Neural progenitor cell (in vitro differentiated cells): ENCODE results near the gene ARL15. TPM values are rescaled to one million over a fixed set of nuclear protein-coding genes. Genes with fewer than 3 reads are reported as not detected.

Experiments used
- DNase-seq: peaks from one replicate; pipeline ENCODE4 v3.0.0-alpha.2; 2016; ENCODE audit warnings: low spot score
- H2AFZ ChIP-seq: fragments of 200-600 bp; sonication (generic); replicated peaks from 2 replicates; pipeline ENCODE4 v1.6.1; 2016; ENCODE audit warnings: antibody characterized with exemption
- H3F3A ChIP-seq: fragments of 200-600 bp; sonication (generic); 2 replicates; pipeline ENCODE4 v1.6.1; 2016; ENCODE audit warnings: antibody characterized with exemption, low read depth
- H3K27ac ChIP-seq: fragments of 200-600 bp; sonication (generic); 2 replicates; pipeline ENCODE4 v1.5.1; 2016; ENCODE audit warnings: mild to moderate bottlenecking
- H3K27me3 ChIP-seq: fragments of 200-600 bp; sonication (generic); 2 replicates; pipeline ENCODE4 v1.6.1; 2016; ENCODE audit warnings: mild to moderate bottlenecking, moderate library complexity
- H3K36me3 ChIP-seq: fragments of 200-600 bp; sonication (generic); 2 replicates; pipeline ENCODE4 v1.5.1; 2016
- H3K4me1 ChIP-seq: fragments of 200-600 bp; sonication (generic); 2 replicates; pipeline ENCODE4 v1.6.1; 2016; ENCODE audit warnings: mixed run types
- H3K4me2 ChIP-seq: fragments of 200-600 bp; sonication (generic); 2 replicates; pipeline ENCODE4 v1.6.1; 2016
- H3K4me3 ChIP-seq: fragments of 200-600 bp; sonication (generic); 2 replicates; pipeline ENCODE4 v1.5.1; 2016
- H3K79me2 ChIP-seq: fragments of 200-600 bp; sonication (generic); 2 replicates; pipeline ENCODE4 v1.6.1; 2016; ENCODE audit warnings: low read depth
- H3K9ac ChIP-seq: fragments of 200-600 bp; sonication (generic); 2 replicates; pipeline ENCODE4 v1.6.1; 2016
- H3K9me3 ChIP-seq: fragments of 200-600 bp; sonication (generic); 2 replicates; pipeline ENCODE4 v1.5.1; 2016; ENCODE audit warnings: low read depth
- H4K20me1 ChIP-seq: fragments of 200-600 bp; sonication (generic); 2 replicates; pipeline ENCODE4 v1.6.1; 2016; ENCODE audit warnings: low read depth
- H3K27ac Mint-ChIP-seq: 3 replicates; pipeline ENCODE4 v1.8.0; 2021; ENCODE audit warnings: mixed read lengths
- H3K27me3 Mint-ChIP-seq: 2 replicates; pipeline ENCODE4 v1.8.0; 2022; ENCODE audit warnings: low read depth, mild to moderate bottlenecking, inconsistent platforms, moderate library complexity, mixed read lengths; ENCODE audit not compliant: insufficient read depth
- H3K36me3 Mint-ChIP-seq: 3 replicates; pipeline ENCODE4 v1.8.0; 2021; ENCODE audit warnings: mixed read lengths
- H3K4me1 Mint-ChIP-seq: 3 replicates; pipeline ENCODE4 v1.8.0; 2021; ENCODE audit warnings: mixed read lengths
- H3K4me3 Mint-ChIP-seq: 3 replicates; pipeline ENCODE4 v1.8.0; 2021; ENCODE audit warnings: mild to moderate bottlenecking, moderate library complexity, mixed read lengths
- H3K9me3 Mint-ChIP-seq: 3 replicates; pipeline ENCODE4 v1.8.0; 2020; ENCODE audit warnings: mixed read lengths
- CTCF ChIP-seq: fragments of 200-600 bp; sonication (generic); IDR thresholded peaks from 2 replicates; pipeline ENCODE4 v1.5.1; 2017; ENCODE audit warnings: antibody characterized with exemption, mild to moderate bottlenecking
- EZH2 ChIP-seq: fragments of 200-600 bp; sonication (generic); IDR thresholded peaks from 2 replicates; pipeline ENCODE4 v1.6.1; 2017; ENCODE audit warnings: antibody characterized with exemption, mild to moderate bottlenecking, moderate library complexity
- EZH2phosphoT487 ChIP-seq: fragments of 200-600 bp; sonication (generic); IDR thresholded peaks from 2 replicates; pipeline ENCODE4 v1.6.1; 2017; ENCODE audit warnings: antibody characterized with exemption
- total RNA-seq: library from RNA; depleted of rRNA; stranded (reverse); fragments of >200 nt; gene quantifications from 2 replicates; pipeline ENCODE4 v1.2.3, GENCODE V29; 2015; ENCODE audit warnings: low replicate concordance

The ARL15 gene
- total RNA-seq, 1 donor from 2014 or later = 39.1 TPM

GRCh38 chr5:54227759-54228158 lies 82.6 kb downstream of the ARL15 start:
- Mint-ChIP-seq H3K4me1 (peaks cover 3% of the 10 kb centered on the region), H3K4me3 (no peak overlapping the region), H3K36me3 (no peaks in the 10 kb centered on the region), H3K9me3 (no peaks in the 10 kb centered on the region), H3K27ac (no peak overlapping the region), H3K27me3 (peaks cover 2% of the 10 kb centered on the region)
- Histone ChIP-seq H3K9me3 (no peaks in the 10 kb centered on the region), H3K9ac (no peak overlapping the region), H3K27ac (no peak overlapping the region), H2AFZ (no peak overlapping the region), H3K4me3 (no peak overlapping the region), H3F3A (no peaks in the 10 kb centered on the region), H4K20me1 (no peaks in the 10 kb centered on the region), H3K27me3 (no peaks in the 10 kb centered on the region), H3K4me1 (no peaks in the 10 kb centered on the region), H3K36me3 (no peaks in the 10 kb centered on the region), H3K4me2 (no peak overlapping the region), H3K79me2 (peaks cover under 1% of the 10 kb centered on the region)
- DNase-seq = no peak
- TF ChIP-seq EZH2phosphoT487 (no peak), CTCF (no peak), EZH2 (no peak)

- Mint-ChIP-seq H3K4me3 (no peak overlapping the region), H3K4me1 (peaks cover 3% of the 10 kb centered on the region), H3K9me3 (no peaks in the 10 kb centered on the region), H3K36me3 (no peaks in the 10 kb centered on the region), H3K27me3 (peaks cover 2% of the 10 kb centered on the region), H3K27ac (no peak overlapping the region)
- Histone ChIP-seq H3K9ac (no peak overlapping the region), H4K20me1 (no peaks in the 10 kb centered on the region), H3K36me3 (no peaks in the 10 kb centered on the region), H3K4me3 (no peak overlapping the region), H3K4me2 (no peak overlapping the region), H3K27ac (no peak overlapping the region), H3K79me2 (peaks cover 6% of the 10 kb centered on the region), H3K4me1 (no peaks in the 10 kb centered on the region), H3F3A (no peaks in the 10 kb centered on the region), H3K27me3 (no peaks in the 10 kb centered on the region), H2AFZ (no peak overlapping the region), H3K9me3 (no peaks in the 10 kb centered on the region)
- no peak for DNase-seq
- TF ChIP-seq EZH2 (no peak), CTCF (no peak), EZH2phosphoT487 (no peak)
Observed at GRCh38 chr5:54227109-54227508, 83.3 kb downstream of the ARL15 start.

GRCh38 chr5:54226215-54226614 lies 84.2 kb downstream of the ARL15 start:
- Mint-ChIP-seq H3K9me3 (no peaks in the 10 kb centered on the region), H3K4me3 (no peak overlapping the region), H3K27me3 (no peaks in the 10 kb centered on the region), H3K4me1 (peaks cover 3% of the 10 kb centered on the region), H3K27ac (no peak overlapping the region), H3K36me3 (no peaks in the 10 kb centered on the region)
- Histone ChIP-seq H3K27ac (no peak overlapping the region), H4K20me1 (no peaks in the 10 kb centered on the region), H3K9ac (no peak overlapping the region), H3K4me3 (no peak overlapping the region), H3F3A (no peaks in the 10 kb centered on the region), H3K27me3 (no peaks in the 10 kb centered on the region), H3K36me3 (no peaks in the 10 kb centered on the region), H2AFZ (no peak overlapping the region), H3K79me2 (peaks cover 8% of the 10 kb centered on the region), H3K9me3 (no peaks in the 10 kb centered on the region), H3K4me2 (no peak overlapping the region), H3K4me1 (no peaks in the 10 kb centered on the region)
- no peak for DNase-seq
- TF ChIP-seq EZH2 (no peak), CTCF (no peak), EZH2phosphoT487 (no peak)
